GM18505 (cell line): ENCODE measurements around the gene BARX1.

ENCODE experiments used
- ATAC-seq: cut with Tn5 transposase; IDR thresholded peaks from one replicate; pipeline ENCODE4 v1.9.1; 2021; ENCODE audit not compliant: unreplicated experiment
- POLR2A ChIP-seq: IDR thresholded peaks from 4 replicates; pipeline ENCODE4 v1.6.1; 2011; ENCODE audit warnings: borderline replicate concordance; ENCODE audit not compliant: insufficient read depth, insufficient read length; ENCODE audit errors: extremely low read depth

The BARX1 gene

DNA sequence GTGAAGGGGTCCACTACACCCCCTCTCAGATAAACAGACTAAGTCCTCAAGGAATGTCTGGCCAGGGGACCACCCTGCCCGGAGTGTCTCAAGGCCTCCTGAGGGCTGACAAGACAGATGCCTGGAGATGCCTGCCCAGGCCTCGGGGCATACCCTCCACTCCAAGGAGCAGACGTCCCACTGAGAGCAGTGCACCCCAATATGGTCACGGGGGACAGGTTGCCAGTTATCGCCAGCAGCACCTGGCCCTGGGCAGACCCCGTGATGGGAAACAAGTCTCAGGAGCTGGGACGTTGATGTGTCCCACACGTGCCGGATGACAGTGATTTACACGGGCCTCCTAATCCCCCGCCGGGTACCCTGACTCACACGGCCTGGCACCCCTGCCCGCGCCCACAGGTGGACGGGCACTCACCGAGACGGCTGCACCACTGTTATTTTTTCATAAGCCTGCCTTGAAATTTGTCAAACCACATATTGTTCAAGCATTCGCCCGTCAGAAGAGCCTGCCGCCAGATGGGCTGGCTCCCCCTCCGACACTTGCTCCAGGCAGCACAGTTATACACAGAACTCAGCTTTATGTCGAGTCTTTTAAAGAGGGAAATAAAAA, 43.9 kb downstream of the BARX1 start:
- ATAC-seq = no peak

GRCh38 chr9:93910598-93910997, 44.6 kb downstream of the BARX1 start:
- ATAC-seq = no peak
- TF ChIP-seq POLR2A = no peak

More for the DNA sequence above, 43.9 kb downstream of the BARX1 start:
- no peak for TF ChIP-seq POLR2A

- ATAC-seq = no peak
- TF ChIP-seq POLR2A = no peak
Observed at GRCh38 chr9:93910196-93910595, 45.0 kb downstream of the BARX1 start.

DNA sequence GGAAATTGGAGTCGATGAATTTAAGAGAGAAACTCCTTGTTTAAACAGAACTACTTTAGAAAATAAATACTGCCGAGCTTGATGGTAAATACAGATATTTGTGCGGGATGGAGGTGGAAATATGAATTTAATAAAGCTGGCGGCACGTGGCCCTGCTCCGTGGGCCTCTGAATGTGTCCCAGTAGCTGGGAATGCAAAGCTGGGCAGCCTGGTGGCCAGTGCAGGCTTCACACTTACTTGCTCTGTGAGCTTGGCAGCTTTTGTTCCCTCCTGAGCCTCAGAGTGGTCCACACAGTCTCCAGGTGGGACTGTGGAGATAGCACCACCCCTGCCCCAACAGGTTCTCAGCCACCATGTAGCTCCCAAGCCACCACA, 45.9 kb downstream of the BARX1 start:
- ATAC-seq = no peak
- TF ChIP-seq POLR2A = no peak

DNA sequence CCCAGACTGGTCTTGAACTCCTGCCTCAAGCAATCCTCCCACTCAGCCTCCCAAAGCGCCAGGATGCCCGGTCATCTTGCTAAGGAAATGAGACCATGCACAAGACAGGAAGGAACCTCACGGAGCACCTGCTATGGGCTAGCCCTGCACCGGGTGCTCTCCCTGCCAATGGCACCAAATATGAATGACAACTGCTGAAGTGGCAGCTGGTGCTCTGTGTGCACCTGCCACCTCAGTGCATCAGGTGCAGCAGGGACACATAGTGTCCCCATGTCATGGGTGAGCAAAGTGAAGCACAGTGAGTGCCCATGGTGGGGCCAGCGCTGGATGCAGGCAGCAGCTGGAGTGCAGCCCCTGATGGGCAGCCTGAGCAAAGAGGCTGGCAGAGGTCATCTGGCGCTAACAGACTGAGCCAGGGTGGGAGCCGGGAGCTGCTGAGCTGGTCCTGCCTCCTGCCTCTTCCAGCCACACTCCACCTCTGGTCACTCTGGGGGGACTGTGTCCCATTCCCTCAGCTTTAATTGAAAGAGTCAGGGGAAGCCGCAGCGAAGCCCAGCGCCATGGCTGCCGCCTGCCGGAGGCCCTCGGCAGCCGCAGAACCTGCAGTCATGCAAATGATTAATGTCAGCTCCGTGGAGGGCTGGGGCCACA, 46.4 kb downstream of the BARX1 start:
- ATAC-seq = no peak
- TF ChIP-seq POLR2A = no peak

GRCh38 chr9:93907551-93908199, 47.5 kb downstream of the BARX1 start:
- ATAC-seq = no peak

DNA sequence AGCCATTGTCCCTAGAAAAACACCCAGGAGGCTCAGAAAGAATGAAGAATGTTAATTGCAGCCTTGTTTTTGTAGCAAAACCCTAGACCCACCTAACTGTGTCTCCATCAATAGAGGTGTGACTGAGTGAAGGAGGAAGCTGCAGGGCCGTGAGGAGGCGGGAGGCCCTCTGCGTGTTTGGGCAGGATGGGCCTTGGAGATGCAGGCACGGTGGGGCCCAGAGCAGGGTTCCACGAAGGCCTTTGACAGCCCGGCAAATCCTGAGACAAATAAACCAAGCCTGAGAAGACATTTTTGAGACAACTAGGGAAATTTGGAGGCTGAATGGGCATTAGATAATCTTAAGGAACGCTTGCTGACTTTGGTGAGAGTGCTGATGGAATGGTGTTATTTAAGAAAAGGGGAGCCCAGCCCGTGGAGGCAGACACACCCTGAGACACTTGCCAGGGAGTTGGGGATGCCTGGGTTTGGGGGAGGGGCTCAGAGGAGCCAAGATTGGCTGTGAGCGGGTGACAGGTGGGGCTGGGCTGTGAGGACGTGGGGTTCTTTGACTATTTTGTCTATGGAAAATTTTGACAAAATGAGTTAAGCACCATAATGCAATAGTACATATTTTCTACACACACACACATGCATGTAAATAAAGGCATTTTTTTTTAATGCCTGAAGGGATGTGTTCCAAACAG, 48.8 kb downstream of the BARX1 start:
- no peak for TF ChIP-seq POLR2A
- no peak for ATAC-seq

More at GRCh38 chr9:93907551-93908199, 47.5 kb downstream of the BARX1 start:
- TF ChIP-seq POLR2A = no peak

DNA sequence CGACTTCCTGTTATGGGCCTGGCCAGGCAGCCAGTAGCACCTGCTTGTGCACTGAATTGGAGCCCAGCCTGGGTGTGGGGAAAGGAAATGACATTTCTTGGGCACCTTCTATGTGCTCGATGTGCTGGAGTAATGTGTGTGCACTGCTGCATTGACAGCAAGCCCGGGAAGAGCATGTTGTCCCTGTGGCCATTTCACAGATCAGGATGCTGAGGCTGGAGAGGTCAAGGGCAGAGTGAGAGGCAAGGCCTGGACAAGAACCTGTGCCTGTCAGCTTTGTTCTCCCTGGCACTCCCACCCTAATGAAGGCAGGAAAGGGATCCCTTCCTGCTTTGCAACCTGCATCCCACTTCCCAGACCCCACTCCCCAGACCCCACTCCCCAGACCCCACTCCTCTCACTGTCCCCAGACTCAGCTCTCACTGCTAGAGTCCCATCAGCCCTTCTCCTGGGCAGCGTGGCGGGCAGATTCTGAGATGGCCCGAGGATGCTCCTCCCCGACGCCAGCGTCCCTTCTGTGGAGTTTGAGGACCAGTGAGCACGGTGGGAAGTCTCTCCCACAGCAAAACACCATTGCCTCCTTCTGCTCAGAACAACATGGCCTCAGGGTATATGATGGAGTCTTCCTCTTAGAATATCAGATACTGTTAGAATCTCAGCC, 49.6 kb downstream of the BARX1 start:
- no peak for TF ChIP-seq POLR2A
- no peak for ATAC-seq

DNA sequence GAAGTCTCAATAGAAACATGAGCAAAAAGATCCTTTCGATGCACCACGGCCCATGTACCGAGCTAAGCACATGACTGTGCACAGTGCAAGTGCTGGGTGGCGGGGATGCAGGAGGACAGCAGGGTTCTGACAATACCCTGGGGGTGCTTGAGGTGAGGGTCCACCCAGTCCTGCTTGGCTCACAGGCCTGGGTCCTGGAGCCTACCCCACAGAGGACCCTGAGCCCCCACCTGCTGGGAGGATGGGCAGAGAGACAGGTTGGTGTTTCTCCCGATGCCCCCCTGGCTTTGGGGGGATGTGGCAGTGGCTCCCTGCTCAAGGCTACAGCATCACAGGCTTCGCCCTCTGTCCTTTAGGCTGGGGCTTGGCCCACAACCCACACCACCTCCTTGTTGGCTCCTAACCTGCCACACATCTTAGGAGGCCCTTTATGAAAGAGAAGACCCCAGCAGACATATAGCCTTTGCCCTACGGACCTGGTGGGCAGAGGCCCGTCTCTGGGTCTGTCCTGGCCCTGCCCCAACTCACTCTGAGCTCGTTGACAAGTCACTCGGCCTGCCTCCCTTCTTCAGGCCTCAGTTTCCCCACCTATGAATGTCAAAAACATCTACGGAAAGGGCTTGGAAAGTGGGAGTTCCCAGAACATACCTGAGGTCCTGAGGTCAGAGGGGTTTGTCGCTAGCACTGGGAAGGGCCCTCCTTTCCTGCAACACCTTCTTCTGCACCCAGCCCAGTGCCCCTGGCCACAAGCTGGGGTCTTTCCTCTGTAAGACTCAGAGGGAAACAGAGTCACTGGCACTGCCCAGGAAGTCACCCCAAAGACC, 50.3 kb downstream of the BARX1 start:
- no peak for TF ChIP-seq POLR2A
- ATAC-seq = no peak

- no peak for TF ChIP-seq POLR2A
- no peak for ATAC-seq
Observed at GRCh38 chr9:93903886-93904648, 51.1 kb downstream of the BARX1 start.

DNA sequence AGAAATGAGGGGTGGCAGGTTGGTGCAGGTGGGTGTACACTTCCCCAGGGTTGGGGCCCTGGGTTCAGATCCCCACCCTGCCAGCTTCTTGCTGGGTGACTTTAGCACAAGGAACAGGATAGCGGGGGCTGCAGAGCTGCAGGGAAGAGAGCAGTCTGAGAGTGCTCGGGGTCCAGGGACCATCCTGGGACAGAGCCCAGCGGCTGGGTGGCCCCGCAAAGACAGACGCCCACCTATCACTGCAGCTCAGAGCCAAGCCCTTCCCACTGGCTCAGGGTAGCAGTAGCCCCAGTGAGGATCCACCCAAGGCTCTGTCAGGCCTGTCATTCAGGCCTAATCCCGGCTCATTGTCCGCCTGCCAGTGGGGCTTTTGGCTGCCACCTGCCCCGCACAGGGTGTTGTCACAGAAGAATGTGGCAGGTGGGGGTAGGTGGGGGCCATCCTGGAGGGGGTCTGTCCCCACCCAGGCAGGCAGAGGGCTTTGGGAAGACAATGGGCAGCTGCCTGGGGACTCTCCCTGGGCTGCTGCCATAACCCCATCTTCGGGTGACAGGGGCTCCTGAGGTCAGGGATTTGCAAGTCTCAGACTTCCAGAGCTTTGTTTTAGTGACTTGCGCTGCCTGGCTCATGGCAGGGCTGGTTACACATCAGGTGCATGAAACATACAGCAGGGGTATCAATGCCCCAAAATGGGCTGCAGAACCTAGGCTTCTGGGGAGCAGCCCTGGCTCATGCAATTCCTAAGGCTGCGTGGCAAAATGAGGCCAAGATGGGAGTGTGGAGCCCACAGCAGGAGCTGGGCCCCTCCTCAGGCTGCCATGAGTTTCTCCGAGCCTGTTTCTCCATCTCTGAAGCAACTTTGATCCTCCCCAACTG, 52.1 kb downstream of the BARX1 start:
- TF ChIP-seq POLR2A = no peak
- ATAC-seq = no peak
